Adipocyte (in vitro differentiated cells): ENCODE results near the gene RGL1.

Experiments used
- DNase-seq: peaks from one replicate; pipeline ENCODE4 v3.0.0-alpha.2; 2015; ENCODE audit warnings: low read depth
- H3K27me3 ChIP-seq: replicated peaks from 2 replicates; pipeline ENCODE4 v1.7.0; 2013; ENCODE audit warnings: mild to moderate bottlenecking, low read length, moderate library complexity; ENCODE audit not compliant: control insufficient read depth, insufficient read depth
- H3K36me3 ChIP-seq: 2 replicates; pipeline ENCODE4 v1.7.0; 2013; ENCODE audit warnings: low read length, mild to moderate bottlenecking, moderate library complexity; ENCODE audit not compliant: control insufficient read depth, insufficient read depth, severe bottlenecking
- H3K4me1 ChIP-seq: 2 replicates; pipeline ENCODE4 v1.7.0; 2013; ENCODE audit warnings: mild to moderate bottlenecking, low read length, moderate library complexity; ENCODE audit not compliant: control insufficient read depth, insufficient read depth
- H3K4me3 ChIP-seq: 2 replicates; pipeline ENCODE4 v1.7.0; 2013; ENCODE audit warnings: mild to moderate bottlenecking, low read length, moderate library complexity
- H3K9ac ChIP-seq: 2 replicates; pipeline ENCODE4 v1.7.0; 2013; ENCODE audit warnings: mild to moderate bottlenecking, low read length, moderate library complexity
- H3K9me3 ChIP-seq: 2 replicates; pipeline ENCODE4 v1.7.0; 2013; ENCODE audit warnings: mild to moderate bottlenecking, low read length, moderate library complexity; ENCODE audit not compliant: control insufficient read depth

Gene RGL1

DNA sequence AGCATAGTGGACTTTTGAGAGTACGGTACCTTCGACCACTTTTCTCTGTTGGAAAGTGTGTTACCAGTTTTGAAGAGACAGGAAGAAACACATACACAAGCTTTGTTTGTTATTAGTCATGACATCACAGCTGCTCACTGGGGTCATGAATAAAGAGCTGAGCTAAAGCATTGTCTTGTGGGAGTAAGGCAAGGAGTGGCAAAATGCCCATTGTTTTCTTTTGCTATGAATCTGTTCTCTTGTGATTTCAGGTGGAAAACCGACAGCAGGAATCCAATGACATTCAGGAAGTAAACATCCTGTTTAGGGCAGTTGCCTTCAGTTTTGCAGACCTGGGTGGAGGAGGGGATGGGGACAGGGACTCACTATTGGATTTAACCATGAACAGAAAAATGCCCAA is 66.2 kb downstream of the RGL1 start:
- no peaks in the 10 kb centered on the region for H3K27me3 ChIP-seq
- H3K36me3 ChIP-seq = peaks cover 12% of the 10 kb centered on the region
- H3K9me3 ChIP-seq = no peaks in the 10 kb centered on the region
- peak; percentile 48 for DNase-seq
- peaks cover 35% of the 10 kb centered on the region for H3K4me1 ChIP-seq
- peak overlapping the region; percentile 0 for H3K4me3 ChIP-seq
- peak overlapping the region; percentile 51 for H3K9ac ChIP-seq

DNA sequence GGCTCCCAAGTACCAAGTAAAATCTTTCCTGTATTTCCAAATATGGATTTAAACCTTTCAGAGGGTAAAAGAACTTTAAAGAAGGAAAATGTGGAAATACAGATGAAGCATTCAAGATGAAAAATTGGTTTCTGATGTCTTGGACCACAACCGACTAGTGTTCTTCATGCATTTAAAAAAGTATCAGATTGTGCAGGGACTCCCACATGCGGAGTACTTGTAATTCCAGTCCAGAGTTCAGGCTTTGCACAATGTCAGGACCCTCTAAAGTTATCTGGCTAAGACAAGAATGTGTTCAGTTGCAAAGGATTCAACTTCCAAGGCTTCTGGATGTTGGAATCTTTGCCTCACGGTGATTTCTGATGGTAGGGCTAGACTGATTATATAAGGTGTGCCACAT is 66.7 kb downstream of the RGL1 start:
- peak; percentile 20 for DNase-seq
- H3K4me1 ChIP-seq = peaks cover 40% of the 10 kb centered on the region
- no peaks in the 10 kb centered on the region for H3K9me3 ChIP-seq
- no peaks in the 10 kb centered on the region for H3K27me3 ChIP-seq
- peaks cover 7% of the 10 kb centered on the region for H3K36me3 ChIP-seq
- no peak overlapping the region for H3K9ac ChIP-seq
- peak overlapping the region; percentile 56 for H3K4me3 ChIP-seq

DNA sequence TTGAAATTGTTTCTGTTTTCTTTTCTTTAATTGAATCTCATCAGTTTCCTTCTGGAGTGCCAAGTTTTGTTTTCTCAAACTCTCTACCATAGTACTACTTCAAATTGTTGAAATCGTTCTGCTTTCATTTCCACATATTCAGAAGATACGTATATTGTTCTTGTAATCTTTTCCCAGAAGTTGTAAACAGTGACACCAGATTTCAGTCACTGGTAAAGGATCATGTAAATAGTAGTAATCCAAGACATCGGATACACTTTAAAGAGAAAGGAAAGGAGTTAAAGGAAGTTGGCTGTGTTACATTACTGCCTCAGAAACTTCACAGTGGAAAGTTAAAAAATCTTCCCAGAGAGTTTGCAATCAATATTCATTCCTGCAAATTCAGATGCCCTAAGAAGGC is 67.5 kb downstream of the RGL1 start:
- no peaks in the 10 kb centered on the region for H3K27me3 ChIP-seq
- peak overlapping the region; percentile 62 for H3K9ac ChIP-seq
- peaks cover 47% of the 10 kb centered on the region for H3K4me1 ChIP-seq
- H3K36me3 ChIP-seq = peaks cover 4% of the 10 kb centered on the region
- peak; percentile 60 for DNase-seq
- H3K4me3 ChIP-seq = peak overlapping the region; percentile 56
- no peaks in the 10 kb centered on the region for H3K9me3 ChIP-seq

DNA sequence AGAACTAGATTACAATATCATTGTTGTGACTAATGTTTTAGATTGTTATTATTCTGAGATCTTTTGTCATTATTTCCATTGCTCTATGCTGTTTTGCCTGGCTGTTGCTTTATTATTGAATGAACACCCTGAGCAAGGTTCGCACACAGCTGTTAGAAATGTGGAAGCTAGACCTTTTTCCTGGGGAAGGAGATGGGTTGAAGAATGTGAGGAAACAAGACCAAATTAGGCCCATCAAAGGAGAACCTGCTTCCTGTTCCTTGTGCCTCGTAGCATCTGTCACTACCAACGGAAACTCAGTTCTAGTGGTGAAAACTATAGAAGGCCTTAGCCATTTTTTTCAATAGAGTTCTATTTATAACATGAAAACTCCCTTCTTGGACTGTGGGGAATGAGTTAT is 68.7 kb downstream of the RGL1 start:
- Histone ChIP-seq H3K4me1 (peaks cover 51% of the 10 kb centered on the region), H3K9me3 (no peaks in the 10 kb centered on the region), H3K4me3 (no peak overlapping the region), H3K36me3 (peaks cover 4% of the 10 kb centered on the region), H3K27me3 (no peaks in the 10 kb centered on the region), H3K9ac (no peak overlapping the region)
- DNase-seq = no peak

DNA sequence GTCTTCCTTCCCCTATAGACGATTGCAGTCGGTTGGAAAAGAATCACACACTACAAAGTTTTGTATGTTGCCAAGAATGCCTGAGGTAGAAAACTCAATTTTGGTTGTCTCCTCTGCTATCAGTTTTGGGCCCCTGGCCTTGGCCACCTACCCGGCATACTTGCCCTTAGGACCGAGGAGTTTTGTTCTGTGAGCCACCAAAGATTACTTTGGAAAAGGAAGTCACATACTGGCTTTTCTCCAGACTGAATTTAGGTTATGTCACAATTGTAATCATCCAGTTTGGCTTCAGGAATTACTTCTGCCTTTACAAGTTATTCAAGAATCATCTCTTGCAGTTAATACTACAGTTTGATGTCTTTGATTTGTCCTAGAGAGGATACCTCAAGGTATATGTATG is 71.4 kb downstream of the RGL1 start:
- no peak overlapping the region for H3K9ac ChIP-seq
- DNase-seq = no peak
- peaks cover 54% of the 10 kb centered on the region for H3K4me1 ChIP-seq
- H3K4me3 ChIP-seq = no peak overlapping the region
- H3K36me3 ChIP-seq = peaks cover 4% of the 10 kb centered on the region
- no peaks in the 10 kb centered on the region for H3K27me3 ChIP-seq
- no peaks in the 10 kb centered on the region for H3K9me3 ChIP-seq

DNA sequence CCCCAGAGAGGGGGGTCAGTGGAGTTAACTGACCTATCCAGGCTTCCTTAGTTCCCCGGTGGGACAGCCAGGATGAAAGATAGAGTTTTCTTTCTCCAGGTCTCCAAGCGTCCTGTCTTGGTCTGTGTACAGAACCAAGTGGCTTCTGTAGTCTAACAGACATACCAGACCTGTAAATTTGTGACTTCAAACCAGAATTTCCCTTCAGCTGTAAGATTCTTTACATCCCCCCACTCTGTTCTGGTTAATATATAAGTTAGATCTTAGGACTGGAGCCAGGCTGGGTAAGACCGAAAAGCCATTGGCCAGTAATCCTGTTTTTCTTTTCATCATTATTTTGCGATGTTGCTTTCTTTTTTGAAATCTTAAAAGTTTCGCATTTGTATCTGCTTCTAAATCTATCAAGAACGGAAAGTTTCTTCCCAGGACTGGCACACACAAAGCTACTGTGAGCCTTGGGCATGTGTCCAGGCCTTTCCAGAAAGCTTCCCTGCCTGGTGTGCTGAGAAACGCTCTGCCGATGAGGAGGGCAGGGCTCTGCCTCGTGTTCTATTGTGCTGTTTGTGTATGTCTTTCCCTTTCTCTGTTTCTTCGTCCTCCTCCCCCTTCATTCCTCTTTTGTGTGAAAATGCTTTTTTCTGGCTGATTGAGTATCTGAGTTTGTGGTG is 72.3 kb downstream of the RGL1 start:
- peak overlapping the region; percentile 77 for H3K9ac ChIP-seq

DNA sequence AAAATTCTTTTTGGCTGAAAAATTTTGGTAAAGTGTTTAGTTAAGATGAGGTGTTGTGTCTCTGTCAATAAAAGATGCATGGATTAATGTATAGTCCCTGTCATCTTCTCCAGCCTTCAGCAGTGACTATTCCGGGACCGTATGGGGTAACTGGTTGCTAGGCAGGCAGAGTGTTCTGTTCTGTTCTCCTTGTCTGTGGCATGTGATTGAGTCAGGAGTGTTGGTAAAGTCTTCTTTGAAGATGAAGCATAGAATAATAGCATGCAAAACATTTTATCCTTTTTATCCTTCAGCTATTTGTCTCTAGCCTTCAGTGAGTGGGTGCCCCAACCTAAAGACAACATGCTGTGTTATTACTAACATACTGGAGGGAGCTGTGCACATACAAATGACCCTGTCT is 74.6 kb downstream of the RGL1 start:
- no peaks in the 10 kb centered on the region for H3K9me3 ChIP-seq
- H3K9ac ChIP-seq = no peak overlapping the region
- H3K36me3 ChIP-seq = peaks cover 9% of the 10 kb centered on the region
- H3K4me3 ChIP-seq = no peak overlapping the region
- no peaks in the 10 kb centered on the region for H3K27me3 ChIP-seq
- peaks cover 50% of the 10 kb centered on the region for H3K4me1 ChIP-seq
- peak; percentile 62 for DNase-seq

More for the DNA sequence above, 72.3 kb downstream of the RGL1 start:
- DNase-seq = peak; percentile 81
- Histone ChIP-seq H3K4me3 (peak overlapping the region; percentile 67), H3K9me3 (no peaks in the 10 kb centered on the region), H3K27me3 (no peaks in the 10 kb centered on the region), H3K36me3 (peaks cover 4% of the 10 kb centered on the region), H3K4me1 (peaks cover 54% of the 10 kb centered on the region)

DNA sequence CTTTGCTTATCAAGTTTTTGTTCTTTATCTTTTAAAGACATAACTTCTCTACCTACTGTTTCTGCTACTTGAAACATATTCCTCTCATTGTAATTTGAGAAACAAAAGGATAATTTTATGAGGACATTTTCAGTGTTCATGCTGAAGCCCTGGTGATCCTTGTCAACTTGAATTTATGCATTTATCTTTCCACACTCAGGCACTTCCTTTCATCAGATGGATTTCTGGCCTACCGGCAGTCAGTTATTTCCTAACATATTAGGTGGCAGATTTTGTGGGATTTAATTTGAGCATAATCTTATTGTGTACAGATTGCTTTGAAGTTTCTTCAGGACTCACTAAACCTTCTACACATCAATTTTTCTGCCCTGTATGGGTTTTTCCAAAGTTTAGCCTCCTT is 75.0 kb downstream of the RGL1 start:
- H3K27me3 ChIP-seq = no peaks in the 10 kb centered on the region
- peak overlapping the region; percentile 23 for H3K9ac ChIP-seq
- peaks cover 14% of the 10 kb centered on the region for H3K36me3 ChIP-seq
- DNase-seq = no peak
- H3K9me3 ChIP-seq = no peaks in the 10 kb centered on the region
- peaks cover 50% of the 10 kb centered on the region for H3K4me1 ChIP-seq
- H3K4me3 ChIP-seq = no peak overlapping the region

DNA sequence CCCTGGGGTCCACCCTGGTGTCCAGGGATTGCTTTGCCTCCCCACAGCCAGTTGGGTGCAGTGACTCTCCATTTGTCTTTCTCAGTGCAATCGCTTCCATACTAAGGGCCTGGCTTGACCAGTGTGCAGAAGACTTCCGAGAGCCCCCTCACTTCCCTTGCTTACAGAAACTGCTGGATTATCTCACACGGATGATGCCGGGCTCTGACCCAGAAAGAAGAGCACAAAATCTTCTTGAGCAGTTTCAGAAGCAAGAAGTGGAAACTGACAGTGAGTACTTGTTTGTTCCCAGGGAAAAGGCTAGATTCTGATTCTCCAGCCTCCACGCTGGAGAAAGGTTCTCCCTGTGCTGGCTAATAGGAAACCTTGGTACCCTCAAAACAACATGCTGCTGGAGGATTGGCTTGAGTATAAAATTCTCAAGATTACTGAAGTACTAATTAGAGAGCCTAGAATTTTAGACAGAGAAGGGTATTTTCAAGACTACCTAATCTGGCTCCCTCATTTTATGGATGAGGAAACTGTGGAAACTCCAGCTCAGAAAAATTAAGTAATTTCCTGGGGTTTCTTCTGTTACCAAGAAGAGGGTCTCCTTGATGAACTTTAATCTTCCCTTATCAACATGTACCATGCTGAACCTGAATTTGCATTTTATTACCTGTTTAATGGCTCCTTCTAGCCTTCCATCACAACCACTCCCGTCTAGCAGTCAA is 75.8 kb downstream of the RGL1 start:
- Histone ChIP-seq H3K9me3 (no peaks in the 10 kb centered on the region), H3K4me3 (no peak overlapping the region), H3K36me3 (peaks cover 21% of the 10 kb centered on the region), H3K9ac (peak overlapping the region; percentile 23), H3K4me1 (peaks cover 50% of the 10 kb centered on the region), H3K27me3 (no peaks in the 10 kb centered on the region)
- DNase-seq = no peak

DNA sequence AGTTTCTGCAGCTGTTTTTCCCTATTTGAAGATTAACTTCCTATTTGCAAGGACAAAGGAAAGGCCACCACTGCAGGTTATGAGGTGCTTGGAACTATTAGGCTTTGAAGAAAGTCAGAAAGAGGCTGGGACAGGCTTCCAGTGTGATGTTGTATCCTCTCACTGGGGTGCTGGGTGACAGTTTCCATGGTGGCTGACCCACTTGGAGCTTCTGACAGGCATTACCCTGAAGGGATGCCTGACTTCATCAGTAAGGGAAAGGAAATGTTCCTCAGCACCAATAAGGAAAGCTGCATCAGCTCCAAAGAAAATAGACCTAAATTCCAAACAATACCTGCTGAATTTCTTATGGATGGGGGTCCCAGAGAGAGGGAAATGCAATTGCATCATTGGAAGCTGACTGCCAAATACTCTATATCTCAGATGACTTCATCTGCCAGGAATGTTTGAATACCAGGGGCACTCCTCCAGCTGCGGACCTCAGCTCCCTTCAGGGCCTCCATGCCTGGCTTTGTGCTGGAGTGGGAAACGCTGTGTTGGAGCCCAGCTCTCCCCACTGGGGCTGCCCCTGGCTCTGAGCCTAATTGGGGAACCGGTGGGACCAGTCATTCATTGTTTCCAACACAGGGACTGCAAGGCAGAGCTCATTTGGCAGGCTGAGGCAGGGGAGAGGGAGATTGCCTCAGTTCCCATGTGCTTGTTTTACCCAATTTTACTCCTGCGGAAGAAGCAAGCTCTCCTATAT is 76.6 kb downstream of the RGL1 start:
- no peak overlapping the region for H3K9ac ChIP-seq
- H3K36me3 ChIP-seq = peaks cover 22% of the 10 kb centered on the region
- no peaks in the 10 kb centered on the region for H3K9me3 ChIP-seq
- peaks cover 45% of the 10 kb centered on the region for H3K4me1 ChIP-seq
- H3K27me3 ChIP-seq = no peaks in the 10 kb centered on the region
- peak; percentile 91 for DNase-seq
- peak overlapping the region; percentile 4 for H3K4me3 ChIP-seq
